GM18505 (cell line): ENCODE data around the gene VWA5B1.

Experiments
- ATAC-seq: cut with Tn5 transposase; IDR thresholded peaks from one replicate; pipeline ENCODE4 v1.9.1; 2021; ENCODE audit not compliant: unreplicated experiment
- POLR2A ChIP-seq: IDR thresholded peaks from 4 replicates; pipeline ENCODE4 v1.6.1; 2011; ENCODE audit warnings: borderline replicate concordance; ENCODE audit not compliant: insufficient read depth, insufficient read length; ENCODE audit errors: extremely low read depth

VWA5B1 gene

GRCh38 chr1:20354610-20355009, 63.9 kb downstream of the VWA5B1 start:
- TF ChIP-seq POLR2A = no peak
- no peak for ATAC-seq

GRCh38 chr1:20355101-20355827, 64.6 kb downstream of the VWA5B1 start:
- TF ChIP-seq POLR2A = no peak
- ATAC-seq = no peak

- no peak for ATAC-seq
- TF ChIP-seq POLR2A = no peak
Observed at GRCh38 chr1:20355828-20356735, 65.4 kb downstream of the VWA5B1 start.

- no peak for ATAC-seq
- no peak for TF ChIP-seq POLR2A
Observed at GRCh38 chr1:20356850-20357459, 66.3 kb downstream of the VWA5B1 start.

GRCh38 chr1:20357796-20358195, 67.1 kb downstream of the VWA5B1 start:
- ATAC-seq = no peak
- TF ChIP-seq POLR2A = no peak

- ATAC-seq = no peak
- no peak for TF ChIP-seq POLR2A
Observed at GRCh38 chr1:20358761-20359263, 68.1 kb downstream of the VWA5B1 start.

GRCh38 chr1:20359451-20360330, 69.0 kb downstream of the VWA5B1 start:
- TF ChIP-seq POLR2A = no peak
- ATAC-seq = no peak

- ATAC-seq = no peak
- TF ChIP-seq POLR2A = no peak
Observed at GRCh38 chr1:20361401-20361800, 70.7 kb downstream of the VWA5B1 start.

- no peak for ATAC-seq
Observed at GRCh38 chr1:20361805-20362381, 71.2 kb downstream of the VWA5B1 start.

GRCh38 chr1:20362856-20363255, 72.2 kb downstream of the VWA5B1 start:
- no peak for TF ChIP-seq POLR2A
- no peak for ATAC-seq

More at GRCh38 chr1:20361805-20362381, 71.2 kb downstream of the VWA5B1 start:
- no peak for TF ChIP-seq POLR2A

GRCh38 chr1:20365421-20366055, 74.9 kb downstream of the VWA5B1 start:
- TF ChIP-seq POLR2A = no peak
- ATAC-seq = no peak

- no peak for ATAC-seq
- TF ChIP-seq POLR2A = no peak
Observed at GRCh38 chr1:20366056-20366462, 75.4 kb downstream of the VWA5B1 start.
